ENCODE measurements around the gene CBLB.
"Not testable (repeated sequence)": the region's sequence is repeated elsewhere in the genome, so short reads cannot be mapped to it uniquely, and the experiment has no call there.

DNA sequence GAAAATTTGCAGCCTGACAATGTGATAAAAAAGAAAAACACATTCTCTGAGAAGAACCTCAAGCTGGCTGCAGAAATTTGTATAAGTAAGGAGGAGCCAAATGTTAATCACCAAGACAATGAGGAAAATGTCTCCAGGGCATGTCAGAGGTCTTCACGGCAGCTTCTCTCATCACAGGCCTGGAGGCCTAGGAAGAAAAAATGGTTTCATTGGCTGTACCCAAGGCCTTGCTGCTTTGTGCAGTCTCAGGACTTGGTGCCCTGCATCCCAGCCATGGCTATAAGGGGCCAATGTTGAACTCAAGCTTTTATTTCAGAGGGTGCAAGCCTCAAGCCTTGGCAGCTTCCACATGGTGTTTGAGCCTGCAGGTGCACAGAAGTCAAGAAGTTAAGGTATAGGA lies 106.6 kb downstream of the CBLB start:
- TF ChIP-seq, protein P1, sequence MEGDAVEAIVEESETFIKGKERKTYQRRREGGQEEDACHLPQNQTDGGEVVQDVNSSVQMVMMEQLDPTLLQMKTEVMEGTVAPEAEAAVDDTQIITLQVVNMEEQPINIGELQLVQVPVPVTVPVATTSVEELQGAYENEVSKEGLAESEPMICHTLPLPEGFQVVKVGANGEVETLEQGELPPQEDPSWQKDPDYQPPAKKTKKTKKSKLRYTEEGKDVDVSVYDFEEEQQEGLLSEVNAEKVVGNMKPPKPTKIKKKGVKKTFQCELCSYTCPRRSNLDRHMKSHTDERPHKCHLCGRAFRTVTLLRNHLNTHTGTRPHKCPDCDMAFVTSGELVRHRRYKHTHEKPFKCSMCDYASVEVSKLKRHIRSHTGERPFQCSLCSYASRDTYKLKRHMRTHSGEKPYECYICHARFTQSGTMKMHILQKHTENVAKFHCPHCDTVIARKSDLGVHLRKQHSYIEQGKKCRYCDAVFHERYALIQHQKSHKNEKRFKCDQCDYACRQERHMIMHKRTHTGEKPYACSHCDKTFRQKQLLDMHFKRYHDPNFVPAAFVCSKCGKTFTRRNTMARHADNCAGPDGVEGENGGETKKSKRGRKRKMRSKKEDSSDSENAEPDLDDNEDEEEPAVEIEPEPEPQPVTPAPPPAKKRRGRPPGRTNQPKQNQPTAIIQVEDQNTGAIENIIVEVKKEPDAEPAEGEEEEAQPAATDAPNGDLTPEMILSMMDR (conservative IDR thresholded peaks at IDR 0.05; ENCODE audit: low read length): not testable (repeated sequence)
- TF ChIP-seq EZH2phosphoT487 (IDR thresholded peaks at IDR 0.05; ENCODE audit: borderline replicate concordance): not testable (repeated sequence)
